T-helper 2 cell (primary cell): ENCODE results near the gene UBE2L3.

Experiments
- DNase-seq, 5 experiments: peaks; one replicate each; pipeline versions ENCODE4 v3.0.0 to v3.0.0-alpha.2; 2012 to 2022

UBE2L3 gene

GRCh38 chr22:21650280-21650679, 82.8 kb downstream of the UBE2L3 start:
- DNase-seq: no peak

- DNase-seq: peak in 1 of 5 experiments; percentile 57
Measured at GRCh38 chr22:21650823-21651520, 83.5 kb downstream of the UBE2L3 start.

- no peak for DNase-seq
Measured at GRCh38 chr22:21651521-21652009, 84.1 kb downstream of the UBE2L3 start.

DNA sequence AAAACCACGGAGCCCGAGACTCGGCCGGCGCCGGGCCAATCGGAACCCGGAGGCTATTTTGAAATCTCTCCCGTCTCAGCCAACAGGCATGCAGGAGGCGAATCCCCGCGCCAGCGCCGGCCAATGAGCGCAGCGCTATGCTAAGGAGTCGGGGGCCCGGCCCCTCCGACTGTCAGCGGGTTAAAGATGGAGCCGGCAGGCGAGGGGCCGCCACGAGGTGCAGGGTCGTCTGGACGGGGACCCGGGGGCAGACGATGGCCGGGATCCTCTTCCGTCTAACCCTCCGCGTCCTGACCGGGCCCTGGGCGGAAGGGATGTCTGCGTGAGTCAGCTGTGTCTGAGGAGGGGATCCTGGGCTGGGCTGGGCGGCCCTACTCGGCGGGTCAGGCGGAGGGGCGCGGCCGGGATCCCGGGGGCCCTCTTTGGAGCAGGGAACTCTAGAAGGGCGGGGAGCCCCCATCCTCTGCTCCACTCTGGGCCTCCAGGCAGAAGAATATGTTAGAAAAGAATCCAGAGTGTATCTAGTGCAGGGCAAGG, 84.6 kb downstream of the UBE2L3 start:
- DNase-seq: peak; percentile 61 to 91 (median 75)

DNA sequence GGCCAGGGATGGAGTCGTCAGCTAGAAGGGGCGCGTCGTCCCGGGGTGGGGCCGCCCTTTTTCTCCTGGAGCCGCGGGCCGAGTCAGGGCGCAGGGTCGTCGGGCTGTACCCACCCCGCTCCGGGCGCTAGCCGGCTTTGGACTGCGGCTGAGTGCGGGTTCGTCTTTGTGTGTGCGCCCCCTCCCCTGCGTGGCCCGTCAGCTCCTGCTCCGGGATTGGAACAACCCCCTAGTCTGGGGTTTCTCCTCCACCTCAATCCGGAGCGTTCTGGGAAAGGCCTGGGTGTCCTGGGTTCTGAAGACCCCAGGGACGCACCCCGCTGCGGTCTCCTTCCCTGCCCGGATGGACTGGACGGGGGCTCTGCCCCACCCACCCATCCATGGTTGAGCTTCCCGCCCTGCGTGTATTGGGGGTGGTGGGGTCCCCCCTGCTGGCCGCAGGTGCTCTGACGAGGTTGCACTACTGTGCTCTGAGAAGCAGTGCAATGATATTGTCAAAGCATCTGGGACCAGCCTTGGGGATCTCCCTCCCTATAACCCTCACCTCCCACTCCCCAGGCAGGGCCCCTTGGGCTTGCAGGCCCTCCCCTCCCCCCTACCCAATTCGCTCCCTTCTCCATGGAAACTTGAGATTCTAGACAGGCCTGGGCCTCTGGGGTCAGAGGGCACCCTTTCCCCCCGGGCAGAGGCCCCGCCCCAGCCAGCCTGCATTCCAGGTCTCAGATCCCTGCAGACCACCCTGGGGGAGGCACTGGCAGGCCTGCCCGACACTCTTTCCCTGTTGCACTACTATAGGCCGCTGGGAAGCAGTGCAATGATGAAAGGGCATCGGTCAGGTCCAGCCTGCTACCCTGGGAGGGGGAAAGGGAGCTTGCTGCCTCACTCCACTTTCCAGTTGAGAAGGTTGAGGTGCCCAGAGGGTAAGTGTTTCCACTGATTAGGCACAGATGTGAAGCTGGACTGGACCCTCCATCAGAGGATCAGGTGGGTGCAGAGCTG, 85.3 kb downstream of the UBE2L3 start:
- DNase-seq: no peak

- no peak for DNase-seq
Measured at GRCh38 chr22:21657020-21657359, 89.5 kb downstream of the UBE2L3 start.

- DNase-seq: peak; percentile 67 to 83 (median 73)
Measured at GRCh38 chr22:21657360-21658032, 90.0 kb downstream of the UBE2L3 start.

GRCh38 chr22:21659864-21660525, 92.5 kb downstream of the UBE2L3 start:
- no peak for DNase-seq

GRCh38 chr22:21660904-21661303, 93.4 kb downstream of the UBE2L3 start:
- no peak for DNase-seq

GRCh38 chr22:21661991-21662390, 94.5 kb downstream of the UBE2L3 start:
- DNase-seq: no peak

- no peak for DNase-seq
Measured at GRCh38 chr22:21663738-21664137, 96.2 kb downstream of the UBE2L3 start.

DNA sequence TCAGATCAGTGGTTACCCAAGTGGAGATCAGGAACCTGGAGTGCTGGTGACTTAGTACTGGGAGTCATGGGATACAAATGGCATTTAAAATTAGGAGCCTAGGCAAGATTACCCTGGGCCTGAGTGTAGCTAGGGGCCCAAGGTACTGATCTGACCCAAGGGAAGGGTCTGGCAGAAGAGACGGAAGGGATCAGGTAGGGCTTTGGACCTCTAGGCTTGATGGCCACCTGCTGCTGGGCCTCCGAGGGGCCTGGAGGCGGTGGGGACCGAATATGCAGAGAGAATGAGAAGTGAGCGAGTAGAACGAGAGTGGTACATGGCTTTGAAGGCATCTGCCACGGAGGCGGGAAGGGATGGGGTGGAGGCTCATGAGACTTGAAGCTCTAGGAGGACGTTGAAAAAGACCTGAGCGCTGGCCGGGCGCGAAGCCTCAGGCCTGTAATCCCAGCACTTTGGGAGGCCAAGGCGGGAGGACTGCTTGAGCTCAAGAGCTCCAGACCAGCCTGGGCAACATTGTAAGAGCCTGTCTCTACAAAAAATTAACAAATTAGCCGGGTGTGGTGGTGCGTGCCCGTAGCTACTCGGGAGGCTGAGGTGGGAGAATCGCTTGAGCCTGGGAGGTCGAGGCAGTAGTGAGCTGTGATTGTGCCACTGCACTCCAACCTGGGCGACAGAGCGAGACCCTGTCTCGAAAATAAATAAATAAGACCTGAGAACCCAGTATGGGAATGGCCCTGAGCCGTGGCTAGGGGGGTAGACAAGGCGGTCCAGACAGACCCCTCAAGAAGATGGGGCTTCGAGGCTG, 97.7 kb downstream of the UBE2L3 start:
- no peak for DNase-seq

DNA sequence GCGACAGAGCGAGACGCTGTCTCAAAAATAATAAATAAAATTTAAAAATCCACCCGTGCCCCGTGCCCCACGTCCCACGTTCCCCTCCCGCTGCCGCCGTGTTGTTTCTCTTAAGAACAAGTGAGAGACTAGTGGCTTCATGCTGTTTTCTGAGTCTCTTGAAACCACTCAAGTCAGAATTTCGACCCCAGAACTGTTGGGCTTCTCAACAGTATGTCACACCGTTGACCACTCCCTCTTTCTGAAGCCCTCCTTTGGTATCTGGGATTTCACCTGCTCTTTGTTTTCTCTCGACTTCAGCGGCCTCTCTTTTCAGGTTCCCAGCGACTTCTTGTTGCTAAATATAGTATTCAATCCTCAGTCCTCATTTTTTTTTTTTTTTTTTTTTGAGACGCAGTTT, 99.3 kb downstream of the UBE2L3 start:
- DNase-seq: no peak

DNA sequence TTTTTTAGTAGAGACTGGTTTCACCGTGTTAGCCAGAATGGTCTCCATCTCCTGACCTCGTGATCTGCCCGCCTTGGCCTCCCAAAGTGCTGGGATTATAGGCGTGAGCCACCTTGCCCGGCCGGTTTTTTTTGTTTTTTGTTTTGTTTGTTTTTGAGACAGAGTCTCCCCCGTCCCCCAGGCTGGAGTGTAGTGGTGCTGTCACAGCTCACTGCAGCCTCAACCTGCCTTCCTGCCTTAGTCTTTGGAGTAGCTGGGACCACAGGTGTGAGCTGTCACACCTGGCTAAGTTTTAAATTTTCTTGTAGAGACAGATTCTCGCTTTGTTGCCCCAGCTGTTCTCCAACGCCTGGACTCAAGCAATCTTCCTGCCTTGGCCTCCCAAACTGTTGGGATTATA, 101.5 kb downstream of the UBE2L3 start:
- DNase-seq: no peak

DNA sequence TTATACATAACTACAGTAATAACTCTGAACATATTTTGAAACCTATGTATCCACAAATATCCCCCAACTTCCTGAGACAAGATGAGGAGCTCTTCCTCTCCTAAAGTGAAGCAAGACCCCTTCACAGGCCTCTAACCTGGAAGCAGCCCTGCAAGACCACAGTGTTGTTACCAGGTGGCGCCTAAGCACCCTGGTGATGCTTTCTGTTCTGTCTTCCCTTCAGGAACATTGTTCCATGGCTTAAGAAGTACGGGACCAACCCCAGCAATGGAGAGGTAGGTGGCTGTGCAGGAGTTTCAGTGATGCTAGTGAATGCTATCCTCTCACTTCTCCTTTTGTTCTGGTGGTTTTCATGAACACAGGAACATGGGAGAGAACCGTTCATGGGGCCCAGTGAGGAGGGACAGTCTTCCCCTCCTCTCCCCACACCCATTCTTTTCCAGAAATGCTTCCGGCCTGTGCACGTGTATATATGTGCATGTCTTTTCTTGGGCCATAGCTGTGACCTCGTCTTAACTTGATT, 104.7 kb downstream of the UBE2L3 start:
- DNase-seq: no peak
